IMR-90 (cell line): ENCODE measurements around the gene LRRC4C. TPM values are rescaled to one million over a fixed set of nuclear protein-coding genes. Genes with fewer than 3 reads are reported as not detected.

Source experiments
- ATAC-seq: fragments of 200-7000 bp; cut with Tn5 transposase; 2 replicates; pipeline ENCODE4 v1.9.1; 2020; ENCODE audit warnings: low read depth, mild to moderate bottlenecking, moderate library complexity
- BruUV-seq: library from RNA; stranded (reverse); fragments of 400-500 nt; replicated peaks from 2 replicates; lab custom pipeline; 2021; lab: Mats Ljungman, UMichigan
- CTCF ChIA-PET: fragments of 300-600 bp; formaldehyde crosslinking; extraction: SDS; loops from one replicate; lab custom pipeline; 2021; ENCODE audit warnings: antibody characterized with exemption; lab: Yijun Ruan, JAX
- POLR2A ChIA-PET: fragments of 300-600 bp; sonication (Branson Sonifier 250); formaldehyde crosslinking; loops from one replicate; lab custom pipeline; 2022; ENCODE audit warnings: antibody characterized with exemption; ENCODE audit not compliant: unreplicated experiment; lab: Charles Lee
- DNase-seq: peaks from one replicate; pipeline ENCODE4 v3.0.0; 2013
- H2AFZ ChIP-seq: replicated peaks from 2 replicates; pipeline ENCODE3; 2013; ENCODE audit warnings: low read length, mild to moderate bottlenecking; ENCODE audit not compliant: poor library complexity
- H2AK5ac ChIP-seq: 2 replicates; pipeline ENCODE4 v1.6.1; 2013; ENCODE audit warnings: low read depth, low read length, inconsistent platforms
- H2AK9ac ChIP-seq: replicated peaks from 2 replicates; pipeline ENCODE3; 2013; ENCODE audit warnings: mild to moderate bottlenecking, low read depth, low read length, moderate library complexity; ENCODE audit not compliant: poor library complexity
- H2BK120ac ChIP-seq: 2 replicates; pipeline ENCODE4 v1.6.1; 2013; ENCODE audit warnings: low read depth, low read length, inconsistent platforms
- H2BK15ac ChIP-seq: 3 replicates; pipeline ENCODE4 v1.6.1; 2013; ENCODE audit warnings: low read depth, low read length, inconsistent platforms
- H2BK20ac ChIP-seq: 2 replicates; pipeline ENCODE4 v1.6.1; 2013; ENCODE audit warnings: low read depth, mild to moderate bottlenecking, inconsistent platforms, low read length, moderate library complexity
- H2BK5ac ChIP-seq: 2 replicates; pipeline ENCODE4 v1.6.1; 2013; ENCODE audit warnings: mild to moderate bottlenecking, low read depth, low read length, inconsistent platforms; ENCODE audit not compliant: poor library complexity, severe bottlenecking
- H3K14ac ChIP-seq: replicated peaks from 2 replicates; pipeline ENCODE4 v1.6.1; 2013; ENCODE audit warnings: low read depth, low read length, inconsistent platforms
- H3K18ac ChIP-seq: 2 replicates; pipeline ENCODE4 v1.6.1; 2013; ENCODE audit warnings: low read depth, low read length, control low read depth
- H3K23ac ChIP-seq: 2 replicates; pipeline ENCODE4 v1.6.1; 2013; ENCODE audit warnings: low read depth, low read length, inconsistent platforms
- H3K27ac ChIP-seq: 2 replicates; pipeline ENCODE4 v1.5.1; 2013; ENCODE audit warnings: mild to moderate bottlenecking, control low read depth, low read length; ENCODE audit not compliant: insufficient read depth
- H3K27me3 ChIP-seq: 2 replicates; pipeline ENCODE4 v1.6.1; 2013; ENCODE audit warnings: low read length; ENCODE audit not compliant: control insufficient read depth, insufficient read depth
- H3K36me3 ChIP-seq: 2 replicates; pipeline ENCODE4 v1.6.1; 2013; ENCODE audit warnings: low read length, mixed read lengths; ENCODE audit not compliant: control insufficient read depth, insufficient read depth
- H3K4ac ChIP-seq: 2 replicates; pipeline ENCODE4 v1.6.1; 2013; ENCODE audit warnings: low read depth, low read length, inconsistent platforms
- H3K4me1 ChIP-seq: 2 replicates; pipeline ENCODE4 v1.6.1; 2013; ENCODE audit warnings: low read length, mixed read lengths; ENCODE audit not compliant: control insufficient read depth, insufficient read depth
- H3K4me2 ChIP-seq: 2 replicates; pipeline ENCODE4 v1.6.1; 2013; ENCODE audit warnings: low read depth, mild to moderate bottlenecking, control low read depth, low read length, moderate library complexity
- H3K4me3 ChIP-seq: 2 replicates; pipeline ENCODE4 v1.5.1; 2013; ENCODE audit warnings: low read depth, mild to moderate bottlenecking, control low read depth, low read length, moderate library complexity; ENCODE audit not compliant: insufficient read depth
- H3K56ac ChIP-seq: 2 replicates; pipeline ENCODE4 v1.6.1; 2013; ENCODE audit warnings: low read length, inconsistent platforms; ENCODE audit not compliant: insufficient read depth; ENCODE audit errors: extremely low read depth
- H3K79me1 ChIP-seq, 2 experiments: 2 replicates each; pipeline ENCODE4 v1.6.1; 2013; ENCODE audit warnings: low read length in 2 of 2, inconsistent platforms in 1 of 2, low read depth in 1 of 2
- H3K9ac ChIP-seq: 2 replicates; pipeline ENCODE4 v1.6.1; 2013; ENCODE audit warnings: low read depth, low read length, control low read depth
- H3K9me1 ChIP-seq: 2 replicates; pipeline ENCODE4 v1.6.1; 2013; ENCODE audit warnings: low read length, inconsistent platforms; ENCODE audit not compliant: insufficient read depth
- H3K9me3 ChIP-seq: 2 replicates; pipeline ENCODE4 v1.6.1; 2013; ENCODE audit warnings: low read length; ENCODE audit not compliant: control insufficient read depth, insufficient read depth
- H4K20me1 ChIP-seq: 2 replicates; pipeline ENCODE4 v1.6.1; 2013; ENCODE audit warnings: low read length, inconsistent platforms; ENCODE audit not compliant: insufficient read depth
- H4K5ac ChIP-seq: 2 replicates; pipeline ENCODE4 v1.6.1; 2013; ENCODE audit warnings: mild to moderate bottlenecking, low read depth, low read length, control low read depth
- H4K8ac ChIP-seq, 2 experiments: 2 replicates each; pipeline ENCODE4 v1.6.1; 2013; ENCODE audit warnings: low read depth in 2 of 2, low read length in 2 of 2, control low read depth in 1 of 2, inconsistent platforms in 1 of 2
- H4K91ac ChIP-seq: 2 replicates; pipeline ENCODE4 v1.6.1; 2013; ENCODE audit warnings: low read depth, low read length, inconsistent platforms; ENCODE audit not compliant: insufficient read depth
- BHLHE40 ChIP-seq: fragments of 150-350 bp; IDR thresholded peaks from 2 replicates; pipeline ENCODE4 v1.6.1; 2016; ENCODE audit warnings: mild to moderate bottlenecking, low read depth, low read length
- CEBPB ChIP-seq: IDR thresholded peaks from 2 replicates; pipeline ENCODE4 v1.6.1; 2012; ENCODE audit warnings: low read depth, low read length, improper control_type of control experiment
- CHD1 ChIP-seq: IDR thresholded peaks from 2 replicates; pipeline ENCODE4 v1.6.1; 2012; ENCODE audit warnings: low read depth, low read length, improper control_type of control experiment
- CTCF ChIP-seq: conservative IDR thresholded peaks from 2 replicates; pipeline ENCODE4 v1.5.1; 2012; ENCODE audit warnings: mild to moderate bottlenecking, low read depth, low read length, improper control_type of control experiment
- ELK1 ChIP-seq: fragments of 150-350 bp; IDR thresholded peaks from 2 replicates; pipeline ENCODE4 v1.6.1; 2016; ENCODE audit warnings: low read depth, mild to moderate bottlenecking, low read length, moderate library complexity, borderline replicate concordance
- FOS ChIP-seq: fragments of 150-350 bp; IDR thresholded peaks from 2 replicates; pipeline ENCODE4 v1.6.1; 2016; ENCODE audit warnings: low read depth, low read length
- MAFK ChIP-seq: IDR thresholded peaks from 2 replicates; pipeline ENCODE4 v1.6.1; 2012; ENCODE audit warnings: low read depth, low read length, improper control_type of control experiment
- MXI1 ChIP-seq: IDR thresholded peaks from 2 replicates; pipeline ENCODE4 v1.6.1; 2012; ENCODE audit warnings: low read depth, mild to moderate bottlenecking, low read length, moderate library complexity, borderline replicate concordance
- NFE2L2 ChIP-seq: fragments of 150-350 bp; IDR thresholded peaks from 2 replicates; pipeline ENCODE4 v1.6.1; 2016; ENCODE audit warnings: low read depth, mild to moderate bottlenecking, low read length
- RAD21 ChIP-seq: IDR thresholded peaks from 2 replicates; pipeline ENCODE4 v1.6.1; 2012; ENCODE audit warnings: low read length, improper control_type of control experiment
- RCOR1 ChIP-seq: IDR thresholded peaks from 2 replicates; pipeline ENCODE4 v1.6.1; 2012; ENCODE audit warnings: mild to moderate bottlenecking, low read length, improper control_type of control experiment; ENCODE audit not compliant: insufficient replicate concordance
- RFX5 ChIP-seq: IDR thresholded peaks from 2 replicates; pipeline ENCODE4 v1.8.0; 2012; ENCODE audit warnings: low read depth, mild to moderate bottlenecking, low read length, moderate library complexity
- WGBS, 2 experiments: methylation state at CpG; one replicate each; pipeline versions ENCODE4 v1.1.5 to v1.1.7; 2013; ENCODE audit warnings: missing lambda C conversion rate in 2 of 2; ENCODE audit not compliant: insufficient read length in 1 of 2; ENCODE audit errors: extremely low coverage in 2 of 2; 5-methylcytosine and 5-hydroxymethylcytosine counted together
- dilution Hi-C: fragments of 300-500 bp; cut with HindIII; formaldehyde crosslinking; loops from one replicate; pipeline ENCODE4 v1.14.3; 2018; ENCODE audit warnings: low sequenced_read_pairs; ENCODE audit not compliant: unreplicated experiment
- in situ Hi-C: fragments of 300-500 bp; cut with MboI; formaldehyde crosslinking; loops from 3 replicates; pipeline ENCODE4 v1.14.3; 2019; ENCODE audit warnings: low sequenced_read_pairs, inconsistent platforms, mixed read lengths
- intact Hi-C: fragments of 100-400 bp; cut with micrococcal nuclease; formaldehyde crosslinking; loops from 2 replicates; pipeline ENCODE4 v1.10.0; 2022
- polyA plus RNA-seq, 3 experiments: library from polyadenylated mRNA; depleted of rRNA; stranded (reverse); fragments of >200 nt; gene quantifications; 2 replicates each; pipeline ENCODE4 v1.2.3, GENCODE V29; 2012; ENCODE audit warnings: low replicate concordance in 1 of 3
- total RNA-seq: library from RNA; depleted of rRNA; stranded (reverse); fragments of >200 nt; gene quantifications from 2 replicates; pipeline ENCODE4 v1.2.3, GENCODE V29; 2012
- TF ChIP-seq, protein P1 (sequence below): fragments of 150-350 bp; IDR thresholded peaks from 2 replicates; pipeline ENCODE4 v1.6.1; 2017; ENCODE audit warnings: mild to moderate bottlenecking, antibody characterized with exemption, low read length, low read depth

The LRRC4C gene
- total and polyA plus RNA-seq, 2 of the 4 experiments (the other 2 are of a cell fraction): under 0.01 to 0.03 TPM

- intact Hi-C loops: no loop called here
- peaks cover 1% of the 10 kb centered on the region; the same call in 1 of the 2 replicates for H3K9me3 ChIP-seq
- H2AK9ac ChIP-seq: no peak overlapping the region
Observed at GRCh38 chr11:41328324-41328723, 131.1 kb downstream of the LRRC4C start.

More at GRCh38 chr11:41328324-41328723, 131.1 kb downstream of the LRRC4C start:
- Histone ChIP-seq H2BK15ac (no peak overlapping the region), H3K27me3 (no peaks in the 10 kb centered on the region), H3K27ac (no peak overlapping the region), H3K14ac (no peak overlapping the region), H4K8ac (no peak overlapping the region), H2BK20ac (no peak overlapping the region), H3K4me2 (no peak overlapping the region), H3K9ac (no peak overlapping the region), H4K5ac (no peak overlapping the region), H2BK5ac (no peak overlapping the region), H4K91ac (no peak overlapping the region), H4K20me1 (no peaks in the 10 kb centered on the region), H3K4me1 (no peaks in the 10 kb centered on the region), H3K9me1 (no peaks in the 10 kb centered on the region), H2AK5ac (no peak overlapping the region), H3K18ac (no peak overlapping the region), H2BK120ac (no peak overlapping the region), H3K79me1 (no peaks in the 10 kb centered on the region), H3K56ac (no peak overlapping the region), H3K4ac (no peak overlapping the region), H2AFZ (no peak overlapping the region), H3K36me3 (no peaks in the 10 kb centered on the region), H3K4me3 (no peak overlapping the region), H3K23ac (no peak overlapping the region)
- CTCF ChIA-PET: no interaction called here
- no TSS peak for BruUV-seq
- no peak for DNase-seq
- 60% methylated on average over 1 of the region's 4 CpGs; no CpG with 5 or more reads in 1 of the 2 experiments for WGBS, 2 experiments
- dilution Hi-C loops (no loop called here), in situ Hi-C loops (no loop called here)
- TF ChIP-seq, protein P1, sequence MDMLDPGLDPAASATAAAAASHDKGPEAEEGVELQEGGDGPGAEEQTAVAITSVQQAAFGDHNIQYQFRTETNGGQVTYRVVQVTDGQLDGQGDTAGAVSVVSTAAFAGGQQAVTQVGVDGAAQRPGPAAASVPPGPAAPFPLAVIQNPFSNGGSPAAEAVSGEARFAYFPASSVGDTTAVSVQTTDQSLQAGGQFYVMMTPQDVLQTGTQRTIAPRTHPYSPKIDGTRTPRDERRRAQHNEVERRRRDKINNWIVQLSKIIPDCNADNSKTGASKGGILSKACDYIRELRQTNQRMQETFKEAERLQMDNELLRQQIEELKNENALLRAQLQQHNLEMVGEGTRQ: no peak
- no peak for TF ChIP-seq ELK1
- no peak for TF ChIP-seq BHLHE40
- no peak for TF ChIP-seq RFX5
- no peak for TF ChIP-seq CHD1
- TF ChIP-seq CTCF: no peak
- no peak for TF ChIP-seq FOS
- TF ChIP-seq NFE2L2: no peak
- TF ChIP-seq RAD21: no peak
- TF ChIP-seq MAFK: no peak
- no peak for TF ChIP-seq CEBPB
- no peak for TF ChIP-seq RCOR1
- TF ChIP-seq MXI1: no peak
- POLR2A ChIA-PET: no interaction called here
- no peak for ATAC-seq
